ENCODE measurements around the gene TSR3.
A peak's percentile ranks its signal among the peaks of the same experiment; 100 is the strongest.

Gene TSR3

DNA sequence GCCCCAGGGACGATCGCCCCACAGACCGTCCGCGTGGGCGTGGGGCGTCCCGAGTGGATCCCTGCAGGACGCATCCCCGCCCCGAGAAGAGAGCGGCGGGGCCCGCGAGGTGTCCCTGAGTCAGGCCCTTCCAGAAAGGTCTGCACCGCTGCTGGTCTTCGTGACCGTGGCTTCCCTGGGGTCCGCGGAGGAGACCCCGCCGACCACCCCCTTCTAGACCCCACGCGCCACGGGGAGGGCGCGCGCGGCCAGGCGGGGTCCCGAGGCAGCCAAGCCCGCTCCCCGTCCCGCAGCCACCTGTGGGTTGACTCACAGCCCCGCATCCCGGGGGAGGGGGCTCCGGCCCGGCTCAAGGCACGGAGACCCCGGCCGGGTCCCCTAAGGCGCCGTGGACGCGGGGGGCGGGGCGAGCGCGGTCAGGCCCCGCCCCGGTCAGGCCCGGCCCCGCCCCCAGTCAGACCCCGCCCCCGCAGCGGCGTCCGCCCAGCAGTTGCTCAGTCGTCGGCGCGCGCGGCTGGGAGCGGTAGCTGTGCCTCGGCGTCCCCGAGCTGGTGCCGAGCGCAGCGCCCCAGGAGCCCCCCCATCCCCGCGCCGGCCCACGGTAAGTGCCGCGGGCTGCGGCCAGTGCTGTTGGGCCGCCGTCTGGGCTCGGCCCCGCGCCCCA is 18.4 kb downstream of the TSR3 start, which contains the start of gene BAIAP3:
Gene BAIAP3 (plus strand): TSS at position 497 of the 664 bp plus-strand sequence. CDS start 4,905 bp downstream, outside the sequence.
- Histone ChIP-seq H3K79me2 (ENCODE audit: control insufficient read depth, low read length) (no peaks in the 10 kb centered on the region), H3K27me3 (ENCODE audit: control insufficient read depth, low read length) (peaks cover 33% of the 10 kb centered on the region), H3K36me3 (ENCODE audit: control insufficient read depth, low read length) (no peaks in the 10 kb centered on the region), H3K4me2 (ENCODE audit: low read length) (no peak within 1 kb of the TSS), H4K20me1 (ENCODE audit: control insufficient read depth, insufficient read depth, low read depth, low read length) (peaks cover 3% of the 10 kb centered on the region; the same call in 1 of the 2 replicates), H3K9me2 (replicated peaks; ENCODE audit: control insufficient read depth, low read length) (no peaks in the 10 kb centered on the region), H3K9me3 (ENCODE audit: control insufficient read depth, insufficient read depth, low read length) (peaks cover 7% of the 10 kb centered on the region; the same call in 1 of the 2 replicates), H3K4me1 (ENCODE audit: control insufficient read depth, low read length) (peaks cover 19% of the 10 kb centered on the region), H3F3A (ENCODE audit: control insufficient read depth, insufficient read depth) (no peaks in the 10 kb centered on the region), H3K4me3 (ENCODE audit: low read length) (no peak within 1 kb of the TSS), H3K27ac (ENCODE audit: low read depth, low read length) (no peak within 1 kb of the TSS)
- TF ChIP-seq, protein P1, sequence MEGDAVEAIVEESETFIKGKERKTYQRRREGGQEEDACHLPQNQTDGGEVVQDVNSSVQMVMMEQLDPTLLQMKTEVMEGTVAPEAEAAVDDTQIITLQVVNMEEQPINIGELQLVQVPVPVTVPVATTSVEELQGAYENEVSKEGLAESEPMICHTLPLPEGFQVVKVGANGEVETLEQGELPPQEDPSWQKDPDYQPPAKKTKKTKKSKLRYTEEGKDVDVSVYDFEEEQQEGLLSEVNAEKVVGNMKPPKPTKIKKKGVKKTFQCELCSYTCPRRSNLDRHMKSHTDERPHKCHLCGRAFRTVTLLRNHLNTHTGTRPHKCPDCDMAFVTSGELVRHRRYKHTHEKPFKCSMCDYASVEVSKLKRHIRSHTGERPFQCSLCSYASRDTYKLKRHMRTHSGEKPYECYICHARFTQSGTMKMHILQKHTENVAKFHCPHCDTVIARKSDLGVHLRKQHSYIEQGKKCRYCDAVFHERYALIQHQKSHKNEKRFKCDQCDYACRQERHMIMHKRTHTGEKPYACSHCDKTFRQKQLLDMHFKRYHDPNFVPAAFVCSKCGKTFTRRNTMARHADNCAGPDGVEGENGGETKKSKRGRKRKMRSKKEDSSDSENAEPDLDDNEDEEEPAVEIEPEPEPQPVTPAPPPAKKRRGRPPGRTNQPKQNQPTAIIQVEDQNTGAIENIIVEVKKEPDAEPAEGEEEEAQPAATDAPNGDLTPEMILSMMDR (IDR thresholded peaks at IDR 0.05; ENCODE audit: low read depth, low read length, poor library complexity, severe bottlenecking), result no peak
- TF ChIP-seq EZH2phosphoT487 (IDR thresholded peaks at IDR 0.05; ENCODE audit: borderline replicate concordance, low read length), result no peak

DNA sequence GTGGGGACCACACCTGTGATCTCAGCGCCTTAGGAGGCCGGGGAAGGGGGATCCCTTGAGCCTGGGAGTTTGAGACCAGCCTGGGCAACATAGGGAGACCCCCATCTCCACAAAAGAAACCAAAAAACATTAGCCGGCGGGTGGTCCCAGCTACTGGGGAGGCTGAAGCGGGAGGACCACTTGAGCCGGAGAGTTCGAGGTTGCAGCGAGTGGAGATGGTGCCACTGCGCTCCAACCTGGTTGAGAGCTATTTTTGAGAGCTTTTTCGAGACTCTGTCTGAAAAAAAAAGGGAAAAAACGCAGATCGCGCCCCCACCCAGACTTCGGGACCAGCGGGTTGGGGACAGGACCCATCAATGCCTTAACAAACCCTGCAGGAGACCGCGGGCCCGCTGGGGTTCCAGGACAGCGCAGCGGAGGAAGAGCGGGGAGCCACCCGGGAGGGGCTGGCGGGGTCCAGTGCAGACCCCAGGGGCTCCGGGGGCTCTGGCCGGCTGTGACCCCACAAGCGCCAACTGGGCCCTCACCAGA is 19.0 kb downstream of the TSR3 start:
- H3K9me2 ChIP-seq (replicated peaks; ENCODE audit: control insufficient read depth, low read length), result no peaks in the 10 kb centered on the region
- H3K4me1 ChIP-seq (ENCODE audit: control insufficient read depth, low read length), result peaks cover 19% of the 10 kb centered on the region
- no peaks in the 10 kb centered on the region for H3K36me3 ChIP-seq (ENCODE audit: control insufficient read depth, low read length)
- no peaks in the 10 kb centered on the region; the same call in 1 of the 2 replicates for H4K20me1 ChIP-seq (ENCODE audit: control insufficient read depth, insufficient read depth, low read depth, low read length)
- no peak overlapping the region for H3K4me3 ChIP-seq (ENCODE audit: low read length)
- peaks cover 33% of the 10 kb centered on the region for H3K27me3 ChIP-seq (ENCODE audit: control insufficient read depth, low read length)
- no peaks in the 10 kb centered on the region for H3F3A ChIP-seq (ENCODE audit: control insufficient read depth, insufficient read depth)
- no peaks in the 10 kb centered on the region for H3K79me2 ChIP-seq (ENCODE audit: control insufficient read depth, low read length)
- TF ChIP-seq, protein P1 (IDR thresholded peaks at IDR 0.05; ENCODE audit: low read depth, low read length, poor library complexity, severe bottlenecking), result no peak
- no peak for TF ChIP-seq EZH2phosphoT487 (IDR thresholded peaks at IDR 0.05; ENCODE audit: borderline replicate concordance, low read length)
- H3K9me3 ChIP-seq (ENCODE audit: control insufficient read depth, insufficient read depth, low read length), result peaks cover 7% of the 10 kb centered on the region; the same call in 1 of the 2 replicates
- H3K4me2 ChIP-seq (ENCODE audit: low read length), result no peak overlapping the region
- H3K27ac ChIP-seq (ENCODE audit: low read depth, low read length), result no peak overlapping the region

DNA sequence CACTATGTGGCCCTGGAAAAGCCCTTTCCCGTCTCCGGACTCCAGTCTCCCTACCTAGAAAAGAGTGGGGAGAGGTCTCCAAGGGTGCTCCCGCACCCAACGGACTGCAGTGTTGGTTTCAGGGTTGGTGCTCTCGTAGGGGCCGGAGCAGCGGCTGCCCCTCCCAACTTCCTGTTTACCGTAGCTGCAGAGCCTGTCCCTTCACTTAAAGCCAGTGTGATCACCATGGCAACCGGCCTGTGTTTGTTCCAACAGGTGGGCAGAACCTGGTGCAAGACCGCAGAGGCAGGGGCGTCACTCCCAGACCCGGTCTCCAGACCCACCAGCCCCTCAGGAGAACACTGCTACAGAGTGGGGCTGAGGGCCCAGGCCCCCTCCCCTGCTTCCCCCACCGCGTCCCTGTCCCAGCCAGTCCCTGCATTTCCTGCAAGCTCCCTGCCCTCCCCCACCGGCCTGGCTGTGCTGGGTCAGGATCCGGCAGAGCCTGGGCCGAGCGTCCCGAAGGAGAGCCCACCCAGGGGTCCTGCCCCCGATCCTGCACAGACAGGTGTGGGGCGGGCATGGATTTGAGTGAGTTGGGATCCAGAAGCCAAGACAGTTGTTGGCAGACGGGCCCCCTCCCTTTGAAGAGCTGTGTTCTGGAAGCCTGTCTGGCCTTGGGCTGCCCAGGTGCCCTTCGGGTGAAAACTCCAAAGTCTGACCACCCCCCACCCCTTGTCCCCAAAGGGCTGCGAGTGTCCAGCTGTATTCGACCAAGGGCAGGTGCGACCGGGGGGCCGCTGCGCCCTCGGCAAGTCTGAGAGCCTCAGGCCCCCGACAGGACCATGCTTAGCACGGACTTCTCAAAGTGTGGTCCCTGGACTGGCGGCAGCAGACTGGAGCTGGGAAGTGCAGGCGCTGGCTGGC is 19.7 kb downstream of the TSR3 start:
- H3K4me2 ChIP-seq (ENCODE audit: low read length), result peak overlapping the region; percentile 67
- peak overlapping the region; percentile 47 for H3K4me3 ChIP-seq (ENCODE audit: low read length)
- H3K36me3 ChIP-seq (ENCODE audit: control insufficient read depth, low read length), result no peaks in the 10 kb centered on the region
- no peak for TF ChIP-seq EZH2phosphoT487 (IDR thresholded peaks at IDR 0.05; ENCODE audit: borderline replicate concordance, low read length)
- TF ChIP-seq, protein P1 (IDR thresholded peaks at IDR 0.05; ENCODE audit: low read depth, low read length, poor library complexity, severe bottlenecking), result no peak
- H3K27me3 ChIP-seq (ENCODE audit: control insufficient read depth, low read length), result peaks cover 33% of the 10 kb centered on the region
- no peaks in the 10 kb centered on the region for H3K9me2 ChIP-seq (replicated peaks; ENCODE audit: control insufficient read depth, low read length)
- no peaks in the 10 kb centered on the region for H3K79me2 ChIP-seq (ENCODE audit: control insufficient read depth, low read length)
- H3K4me1 ChIP-seq (ENCODE audit: control insufficient read depth, low read length), result peaks cover 19% of the 10 kb centered on the region
- no peaks in the 10 kb centered on the region for H3F3A ChIP-seq (ENCODE audit: control insufficient read depth, insufficient read depth)
- H3K27ac ChIP-seq (ENCODE audit: low read depth, low read length), result no peak overlapping the region
- no peaks in the 10 kb centered on the region for H4K20me1 ChIP-seq (ENCODE audit: control insufficient read depth, insufficient read depth, low read depth, low read length)
- peaks cover 7% of the 10 kb centered on the region; the same call in 1 of the 2 replicates for H3K9me3 ChIP-seq (ENCODE audit: control insufficient read depth, insufficient read depth, low read length)
